ENCODE data around the gene TFPI. TPM values are rescaled to one million over a fixed set of nuclear protein-coding genes. Genes with fewer than 3 reads are reported as not detected.

The TFPI gene
- total and polyA plus RNA-seq, 9 donors = 23.3 to 98.0 (median 48.8) TPM

- no peak for DNase-seq
- TF ChIP-seq EP300 (IDR thresholded peaks at IDR 0.05) (no peak), CTCF (IDR thresholded peaks at IDR 0.05) (no peak), POLR2A (IDR thresholded peaks at IDR 0.05) (no peak)
- Histone ChIP-seq H3K36me3 (no peaks in the 10 kb centered on the region), H3K27ac (no peak overlapping the region), H3K4me3 (no peak overlapping the region), H3K9me3 (no peaks in the 10 kb centered on the region), H3K27me3 (no peaks in the 10 kb centered on the region), H3K4me1 (ENCODE audit: insufficient read depth) (no peaks in the 10 kb centered on the region)
- intact Hi-C loops (cut with DNase I) = no loop called here
Measured at GRCh38 chr2:187549193-187549592, 5.0 kb downstream of the TFPI start.

GRCh38 chr2:187548656-187549055 lies 5.6 kb downstream of the TFPI start:
- no peak overlapping the region for H3K27ac ChIP-seq
- H3K27me3 ChIP-seq = no peaks in the 10 kb centered on the region
- H3K4me1 ChIP-seq (ENCODE audit: insufficient read depth) = no peaks in the 10 kb centered on the region

GRCh38 chr2:187547353-187547979 lies 6.8 kb downstream of the TFPI start:
- DNase-seq = peak in 2 of 5 donors; percentile 16 to 59
- no peaks in the 10 kb centered on the region for H3K27me3 ChIP-seq
- no peaks in the 10 kb centered on the region for H3K9me3 ChIP-seq
- 15 to 33% (median 30%) methylated on average over 2 of the region's 2 CpGs for WGBS, 3 donors
- intact Hi-C loops (cut with DNase I) = no loop called here
- H3K36me3 ChIP-seq = no peaks in the 10 kb centered on the region
- H3K4me1 ChIP-seq (ENCODE audit: insufficient read depth) = no peaks in the 10 kb centered on the region
- TF ChIP-seq CTCF (IDR thresholded peaks at IDR 0.05) = no peak
- TF ChIP-seq EP300 (IDR thresholded peaks at IDR 0.05) = no peak
- no peak for TF ChIP-seq POLR2A (IDR thresholded peaks at IDR 0.05)
- H3K27ac ChIP-seq = no peak overlapping the region
- H3K4me3 ChIP-seq = no peak overlapping the region

More at GRCh38 chr2:187548656-187549055, 5.6 kb downstream of the TFPI start:
- H3K4me3 ChIP-seq = no peak overlapping the region
- no peak for TF ChIP-seq EP300 (IDR thresholded peaks at IDR 0.05)
- TF ChIP-seq POLR2A (IDR thresholded peaks at IDR 0.05) = no peak
- no peak for TF ChIP-seq CTCF (IDR thresholded peaks at IDR 0.05)
- no peaks in the 10 kb centered on the region for H3K9me3 ChIP-seq
- intact Hi-C loops (cut with DNase I) = no loop called here
- H3K36me3 ChIP-seq = no peaks in the 10 kb centered on the region
- DNase-seq = no peak

- TF ChIP-seq POLR2A (IDR thresholded peaks at IDR 0.05) = no peak
- TF ChIP-seq CTCF (IDR thresholded peaks at IDR 0.05) = no peak
- no peak for TF ChIP-seq EP300 (IDR thresholded peaks at IDR 0.05)
- 97 to 98% (median 98%) methylated on average over 1 of the region's 1 CpG for WGBS, 3 donors
- H3K36me3 ChIP-seq = no peaks in the 10 kb centered on the region
- H3K27me3 ChIP-seq = no peaks in the 10 kb centered on the region
- H3K4me1 ChIP-seq (ENCODE audit: insufficient read depth) = no peaks in the 10 kb centered on the region
- intact Hi-C loops (cut with DNase I) = no loop called here
- DNase-seq = no peak
- no peaks in the 10 kb centered on the region for H3K9me3 ChIP-seq
- H3K4me3 ChIP-seq = no peak overlapping the region
- no peak overlapping the region for H3K27ac ChIP-seq
Measured at GRCh38 chr2:187546762-187547333, 7.4 kb downstream of the TFPI start.
